ENCODE measurements around the gene MIX23. TPM values are rescaled to one million over a fixed set of nuclear protein-coding genes. Genes with fewer than 3 reads are reported as not detected.

The MIX23 gene
- total RNA-seq, 1 donor from 2014 or later: 19.6 TPM

DNA sequence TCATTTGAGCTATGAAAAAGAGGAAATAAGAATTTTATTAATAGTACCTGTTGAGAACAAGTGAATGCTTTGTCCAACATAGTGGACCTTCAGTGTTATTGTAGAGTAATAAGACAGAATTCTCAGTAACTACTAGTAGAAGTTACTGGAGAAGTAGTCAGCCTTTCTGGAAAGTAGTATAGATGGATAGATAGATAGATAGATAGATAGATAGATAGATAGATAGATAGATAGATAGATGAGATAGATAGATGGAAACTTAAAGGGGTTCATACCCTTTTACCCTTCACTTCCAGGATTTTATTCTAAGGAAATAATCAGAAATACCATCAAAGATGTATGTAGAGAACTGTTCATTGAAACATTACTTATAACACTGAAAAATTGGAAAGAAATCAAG, 6.2 kb upstream of the MIX23 start:
- no peak overlapping the region for H3K4me3 Mint-ChIP-seq (ENCODE audit: unreplicated experiment)
- no peaks in the 10 kb centered on the region for H3K27me3 Mint-ChIP-seq (ENCODE audit: low read depth)
- no peak overlapping the region for H3K27ac Mint-ChIP-seq (ENCODE audit: unreplicated experiment)

GRCh38 chr3:122387709-122388108, 4.7 kb upstream of the MIX23 start:
- DNase-seq (ENCODE audit: low spot score): no peak
- no peaks in the 10 kb centered on the region for H3K27me3 Mint-ChIP-seq (ENCODE audit: low read depth)
- no peak overlapping the region for H3K4me3 Mint-ChIP-seq (ENCODE audit: unreplicated experiment)
- peaks cover 2% of the 10 kb centered on the region for H3K36me3 Mint-ChIP-seq (ENCODE audit: low read depth)
- TF ChIP-seq CTCF (IDR thresholded peaks at IDR 0.05): no peak
- peaks cover 20% of the 10 kb centered on the region for H3K4me1 Mint-ChIP-seq (ENCODE audit: low read depth)
- no peak overlapping the region for H3K27ac Mint-ChIP-seq (ENCODE audit: unreplicated experiment)
- H3K9me3 Mint-ChIP-seq (ENCODE audit: low read depth): no peaks in the 10 kb centered on the region

More for the DNA sequence above, 6.2 kb upstream of the MIX23 start:
- peaks cover 2% of the 10 kb centered on the region for H3K36me3 Mint-ChIP-seq (ENCODE audit: low read depth)
- DNase-seq (ENCODE audit: low spot score): no peak
- H3K9me3 Mint-ChIP-seq (ENCODE audit: low read depth): no peaks in the 10 kb centered on the region
- peaks cover 18% of the 10 kb centered on the region for H3K4me1 Mint-ChIP-seq (ENCODE audit: low read depth)
- TF ChIP-seq CTCF (IDR thresholded peaks at IDR 0.05): no peak

GRCh38 chr3:122383771-122384697, 1.0 kb upstream of the MIX23 start, which contains the start of gene FAM162A:
TSS of gene FAM162A (plus strand) at chr3:122384182. CDS start at chr3:122384266, 84 bp downstream.
- peak; percentile 95 for DNase-seq (ENCODE audit: low spot score)
- Mint-ChIP-seq H3K36me3 (ENCODE audit: low read depth) (peaks cover 2% of the 10 kb centered on the region), H3K4me3 (ENCODE audit: unreplicated experiment) (peak within 1 kb of the TSS; percentile 91), H3K9me3 (ENCODE audit: low read depth) (no peaks in the 10 kb centered on the region), H3K27me3 (ENCODE audit: low read depth) (no peaks in the 10 kb centered on the region), H3K4me1 (ENCODE audit: low read depth) (peaks cover 32% of the 10 kb centered on the region), H3K27ac (ENCODE audit: unreplicated experiment) (peak within 1 kb of the TSS; percentile 93)
- TF ChIP-seq CTCF (IDR thresholded peaks at IDR 0.05): peak; percentile 82

GRCh38 chr3:122377975-122378374, 5.1 kb downstream of the MIX23 start:
- Mint-ChIP-seq H3K27me3 (ENCODE audit: low read depth) (no peaks in the 10 kb centered on the region), H3K36me3 (ENCODE audit: low read depth) (peaks cover 3% of the 10 kb centered on the region), H3K9me3 (ENCODE audit: low read depth) (no peaks in the 10 kb centered on the region), H3K4me1 (ENCODE audit: low read depth) (peaks cover 13% of the 10 kb centered on the region), H3K4me3 (ENCODE audit: unreplicated experiment) (no peak overlapping the region), H3K27ac (ENCODE audit: unreplicated experiment) (no peak overlapping the region)
- DNase-seq (ENCODE audit: low spot score): no peak
- TF ChIP-seq CTCF (IDR thresholded peaks at IDR 0.05): no peak

DNA sequence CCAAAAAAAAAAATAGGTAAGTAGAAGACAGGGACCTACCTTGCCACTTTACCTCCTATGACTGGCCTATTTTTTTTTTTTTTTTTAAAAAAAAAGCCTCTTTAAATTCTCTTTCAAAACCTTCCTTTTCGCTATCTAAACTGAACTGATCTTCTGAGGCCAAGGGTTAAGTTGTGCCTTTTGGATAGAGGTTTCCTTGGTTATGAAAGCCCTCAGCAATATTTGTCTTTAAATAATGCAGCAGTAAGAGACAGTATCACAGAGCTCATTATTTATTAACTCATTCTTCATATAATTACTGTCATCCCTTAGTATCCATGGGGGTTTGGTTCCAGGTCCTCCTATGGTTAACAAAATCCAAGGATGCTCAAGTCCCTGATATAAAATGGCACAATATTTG, 9.0 kb downstream of the MIX23 start:
- Mint-ChIP-seq H3K36me3 (ENCODE audit: low read depth) (peaks cover 3% of the 10 kb centered on the region), H3K27me3 (ENCODE audit: low read depth) (no peaks in the 10 kb centered on the region), H3K4me3 (ENCODE audit: unreplicated experiment) (no peak overlapping the region), H3K4me1 (ENCODE audit: low read depth) (no peaks in the 10 kb centered on the region), H3K27ac (ENCODE audit: unreplicated experiment) (no peak overlapping the region), H3K9me3 (ENCODE audit: low read depth) (no peaks in the 10 kb centered on the region)
- TF ChIP-seq CTCF (IDR thresholded peaks at IDR 0.05): no peak
- DNase-seq (ENCODE audit: low spot score): no peak

All from chondrocyte (in vitro differentiated cells).